ENCODE data around the gene ANTXR1. TPM values are rescaled to one million over a fixed set of nuclear protein-coding genes. Genes with fewer than 3 reads are reported as not detected.

ANTXR1 gene
- total and polyA plus RNA-seq, 2 experiments from 2014 or later, result 128 to 191 TPM

- Histone ChIP-seq H4K20me1 (ENCODE audit: insufficient read depth) (0 out of 2 replicates have a peak, but pooled peaks cover 7% of the 10 kb centered on the region), H3K27ac (no peak overlapping the region), H3K4me1 (ENCODE audit: insufficient read depth) (0 out of 2 replicates have a peak, but pooled peaks cover 1% of the 10 kb centered on the region), H3K9ac (no peak overlapping the region), H2AFZ (no peak overlapping the region), H3K9me2 (ENCODE audit: insufficient read depth) (no peaks in the 10 kb centered on the region), H3F3A (ENCODE audit: insufficient read depth) (peaks cover 62% of the 10 kb centered on the region), H3K4me3 (no peak overlapping the region), H3K9me3 (ENCODE audit: low read depth) (no peaks in the 10 kb centered on the region), H3K36me3 (ENCODE audit: low read depth) (peaks cover 35% of the 10 kb centered on the region), H3K79me2 (ENCODE audit: insufficient read depth) (peaks cover 62% of the 10 kb centered on the region), H3K27me3 (replicated peaks; ENCODE audit: insufficient read depth) (no peaks in the 10 kb centered on the region), H3K4me2 (ENCODE audit: unreplicated experiment) (no peak overlapping the region)
- no peak for DNase-seq
- in situ Hi-C loops (cut with MboI), result no loop called here
- TF ChIP-seq EZH2phosphoT487 (IDR thresholded peaks at IDR 0.05; ENCODE audit: insufficient read depth, low read depth), result no peak
These were observed 54.9 kb downstream of the ANTXR1 start for GRCh38 chr2:69067866-69068265.

- 0 out of 2 replicates have a peak, but pooled peaks cover 8% of the 10 kb centered on the region for H3K4me1 ChIP-seq (ENCODE audit: insufficient read depth)
- TF ChIP-seq EZH2 (IDR thresholded peaks at IDR 0.05; ENCODE audit: insufficient read depth, poor library complexity, severe bottlenecking) (no peak), EZH2phosphoT487 (IDR thresholded peaks at IDR 0.05; ENCODE audit: insufficient read depth, low read depth) (no peak)
- no peaks in the 10 kb centered on the region for H3K9me3 ChIP-seq (ENCODE audit: low read depth)
- no peak overlapping the region for H3K4me2 ChIP-seq (ENCODE audit: unreplicated experiment)
- in situ Hi-C loops (cut with MboI), result no loop called here
- H3K27ac ChIP-seq, result no peak overlapping the region
- no peak overlapping the region for H3K9ac ChIP-seq
- peaks cover 59% of the 10 kb centered on the region for H3K36me3 ChIP-seq (ENCODE audit: low read depth)
- no peaks in the 10 kb centered on the region for H3K9me2 ChIP-seq (ENCODE audit: insufficient read depth)
- no peaks in the 10 kb centered on the region for H4K20me1 ChIP-seq (ENCODE audit: insufficient read depth)
- H2AFZ ChIP-seq, result no peak overlapping the region
- DNase-seq, result no peak
- no peak overlapping the region for H3K4me3 ChIP-seq
- no peaks in the 10 kb centered on the region for H3K27me3 ChIP-seq (replicated peaks; ENCODE audit: insufficient read depth)
- peaks cover 52% of the 10 kb centered on the region for H3F3A ChIP-seq (ENCODE audit: insufficient read depth)
- H3K79me2 ChIP-seq (ENCODE audit: insufficient read depth), result peaks cover 41% of the 10 kb centered on the region
- WGBS, 2 experiments (ENCODE audit: low coverage in 1 of 2, low lambda C conversion rate in 2 of 2, missing lambda C conversion rate in 2 of 2), result 72 to 76% methylated on average over 3 of the region's 3 CpGs
These were observed 58.0 kb downstream of the ANTXR1 start for GRCh38 chr2:69070969-69071368.

GRCh38 chr2:69073928-69074570 lies 61.1 kb downstream of the ANTXR1 start:
- H3K9ac ChIP-seq, result no peak overlapping the region
- no peak overlapping the region for H3K4me2 ChIP-seq (ENCODE audit: unreplicated experiment)
- no peaks in the 10 kb centered on the region for H3K27me3 ChIP-seq (replicated peaks; ENCODE audit: insufficient read depth)
- H3K9me3 ChIP-seq (ENCODE audit: low read depth), result no peaks in the 10 kb centered on the region
- H3K36me3 ChIP-seq (ENCODE audit: low read depth), result peaks cover 82% of the 10 kb centered on the region
- H2AFZ ChIP-seq, result no peak overlapping the region
- peaks cover 36% of the 10 kb centered on the region for H3F3A ChIP-seq (ENCODE audit: insufficient read depth)
- in situ Hi-C loops (cut with MboI), result no loop called here
- H3K4me3 ChIP-seq, result no peak overlapping the region
- H3K79me2 ChIP-seq (ENCODE audit: insufficient read depth), result peaks cover 16% of the 10 kb centered on the region; the same call in 1 of the 2 replicates
- no peak for TF ChIP-seq EZH2 (IDR thresholded peaks at IDR 0.05; ENCODE audit: insufficient read depth, poor library complexity, severe bottlenecking)
- no peak for TF ChIP-seq EZH2phosphoT487 (IDR thresholded peaks at IDR 0.05; ENCODE audit: insufficient read depth, low read depth)
- no peak for DNase-seq
- H4K20me1 ChIP-seq (ENCODE audit: insufficient read depth), result no peaks in the 10 kb centered on the region
- 0 out of 2 replicates have a peak, but pooled peaks cover 8% of the 10 kb centered on the region for H3K4me1 ChIP-seq (ENCODE audit: insufficient read depth)
- H3K9me2 ChIP-seq (ENCODE audit: insufficient read depth), result no peaks in the 10 kb centered on the region
- no peak overlapping the region for H3K27ac ChIP-seq
- 83 to 85% methylated on average over 1 of the region's 1 CpG for WGBS, 2 experiments (ENCODE audit: low coverage in 1 of 2, low lambda C conversion rate in 2 of 2, missing lambda C conversion rate in 2 of 2)

- WGBS, 2 experiments (ENCODE audit: low coverage in 1 of 2, low lambda C conversion rate in 2 of 2, missing lambda C conversion rate in 2 of 2), result 92 to 94% methylated on average over 4 of the region's 4 CpGs
- in situ Hi-C loops (cut with MboI), result no loop called here
These were observed 61.9 kb downstream of the ANTXR1 start for GRCh38 chr2:69074918-69075317.

More at GRCh38 chr2:69074918-69075317, 61.9 kb downstream of the ANTXR1 start:
- H3F3A ChIP-seq (ENCODE audit: insufficient read depth), result peaks cover 37% of the 10 kb centered on the region
- 0 out of 2 replicates have a peak, but pooled peaks cover 8% of the 10 kb centered on the region for H3K4me1 ChIP-seq (ENCODE audit: insufficient read depth)
- H3K27me3 ChIP-seq (replicated peaks; ENCODE audit: insufficient read depth), result no peaks in the 10 kb centered on the region
- no peak overlapping the region for H3K27ac ChIP-seq
- TF ChIP-seq EZH2 (IDR thresholded peaks at IDR 0.05; ENCODE audit: insufficient read depth, poor library complexity, severe bottlenecking) (no peak), EZH2phosphoT487 (IDR thresholded peaks at IDR 0.05; ENCODE audit: insufficient read depth, low read depth) (no peak)
- H3K9ac ChIP-seq, result no peak overlapping the region
- no peaks in the 10 kb centered on the region for H3K9me3 ChIP-seq (ENCODE audit: low read depth)
- 0 out of 2 replicates have a peak, but pooled peaks cover 10% of the 10 kb centered on the region for H3K79me2 ChIP-seq (ENCODE audit: insufficient read depth)
- H3K4me2 ChIP-seq (ENCODE audit: unreplicated experiment), result no peak overlapping the region
- no peak for DNase-seq
- no peaks in the 10 kb centered on the region for H4K20me1 ChIP-seq (ENCODE audit: insufficient read depth)
- peaks cover 91% of the 10 kb centered on the region for H3K36me3 ChIP-seq (ENCODE audit: low read depth)
- H2AFZ ChIP-seq, result no peak overlapping the region
- H3K4me3 ChIP-seq, result no peak overlapping the region
- no peaks in the 10 kb centered on the region for H3K9me2 ChIP-seq (ENCODE audit: insufficient read depth)
